Stimulated activated CD8-positive, alpha-beta memory T cell treated with anti-CD3 and anti-CD28 coated beads, Interleukin-7, amount 100 ng/mL, for 1 hour (primary cell): Measurements from ENCODE around the gene C1orf210.

Experiments used
- DNase-seq, 2 donors: peaks; one replicate each; pipeline ENCODE4 v3.0.0-alpha.2; 2020; ENCODE audit warnings: low read depth in 2 of 2

C1orf210 gene

DNA sequence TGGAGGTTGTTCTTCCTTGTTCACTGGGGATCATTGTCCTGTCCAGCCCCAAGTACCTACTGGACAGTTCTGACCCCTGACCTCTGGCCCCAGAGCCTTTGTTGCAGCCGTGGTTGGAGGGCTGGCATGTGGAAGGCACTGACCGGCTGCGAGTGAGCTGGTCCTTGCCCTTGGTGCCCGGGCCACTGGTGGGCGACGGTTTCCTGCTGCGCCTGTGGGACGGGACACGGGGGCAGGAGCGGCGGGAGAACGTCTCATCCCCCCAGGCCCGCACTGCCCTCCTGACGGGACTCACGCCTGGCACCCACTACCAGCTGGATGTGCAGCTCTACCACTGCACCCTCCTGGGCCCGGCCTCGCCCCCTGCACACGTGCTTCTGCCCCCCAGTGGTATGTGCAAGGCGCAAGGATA, 26.8 kb upstream of the C1orf210 start:
- no peak for DNase-seq

DNA sequence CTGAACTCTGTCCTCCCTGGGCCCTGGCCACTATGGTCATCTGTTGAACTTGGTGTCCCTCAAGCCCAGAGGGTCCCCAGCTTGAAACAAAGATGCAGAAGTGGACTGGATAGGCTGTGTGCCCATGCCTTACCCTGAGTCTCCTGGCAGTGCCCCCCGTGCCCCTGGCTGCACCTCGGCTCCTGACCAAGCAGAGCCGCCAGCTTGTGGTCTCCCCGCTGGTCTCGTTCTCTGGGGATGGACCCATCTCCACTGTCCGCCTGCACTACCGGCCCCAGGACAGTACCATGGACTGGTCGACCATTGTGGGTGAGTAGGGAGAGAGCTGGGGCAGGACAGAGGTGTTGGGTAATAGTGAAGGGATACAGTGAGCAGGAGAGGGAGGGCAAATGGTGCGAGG, 26.1 kb upstream of the C1orf210 start:
- no peak for DNase-seq

DNA sequence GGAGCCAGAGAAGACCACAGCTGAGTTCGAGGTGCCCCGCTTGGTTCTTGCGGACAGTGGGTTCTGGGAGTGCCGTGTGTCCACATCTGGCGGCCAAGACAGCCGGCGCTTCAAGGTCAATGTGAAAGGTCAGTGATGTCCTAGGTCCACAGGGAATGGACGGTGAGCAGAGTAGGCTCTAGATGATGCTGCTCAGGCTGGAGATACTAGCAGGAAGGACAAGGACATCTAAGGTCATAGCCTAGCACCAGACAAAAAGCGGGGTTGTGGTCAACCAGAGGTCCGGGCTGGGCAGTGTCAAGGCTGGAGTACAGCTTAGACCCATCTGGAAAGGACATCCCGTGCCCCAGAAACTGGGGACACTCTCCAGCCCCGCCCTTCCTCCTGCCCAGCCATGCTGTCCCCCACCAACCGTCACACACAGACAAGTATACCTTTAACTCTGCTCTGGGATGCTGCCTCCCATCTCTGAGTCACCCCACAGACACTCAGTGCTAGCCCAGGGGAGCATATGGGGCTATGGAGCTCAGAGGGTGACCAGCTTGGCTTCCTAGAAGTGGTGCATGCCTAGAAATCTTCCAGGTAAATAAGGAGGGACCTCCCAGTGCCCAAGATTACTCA, 24.1 kb upstream of the C1orf210 start:
- DNase-seq: no peak

DNA sequence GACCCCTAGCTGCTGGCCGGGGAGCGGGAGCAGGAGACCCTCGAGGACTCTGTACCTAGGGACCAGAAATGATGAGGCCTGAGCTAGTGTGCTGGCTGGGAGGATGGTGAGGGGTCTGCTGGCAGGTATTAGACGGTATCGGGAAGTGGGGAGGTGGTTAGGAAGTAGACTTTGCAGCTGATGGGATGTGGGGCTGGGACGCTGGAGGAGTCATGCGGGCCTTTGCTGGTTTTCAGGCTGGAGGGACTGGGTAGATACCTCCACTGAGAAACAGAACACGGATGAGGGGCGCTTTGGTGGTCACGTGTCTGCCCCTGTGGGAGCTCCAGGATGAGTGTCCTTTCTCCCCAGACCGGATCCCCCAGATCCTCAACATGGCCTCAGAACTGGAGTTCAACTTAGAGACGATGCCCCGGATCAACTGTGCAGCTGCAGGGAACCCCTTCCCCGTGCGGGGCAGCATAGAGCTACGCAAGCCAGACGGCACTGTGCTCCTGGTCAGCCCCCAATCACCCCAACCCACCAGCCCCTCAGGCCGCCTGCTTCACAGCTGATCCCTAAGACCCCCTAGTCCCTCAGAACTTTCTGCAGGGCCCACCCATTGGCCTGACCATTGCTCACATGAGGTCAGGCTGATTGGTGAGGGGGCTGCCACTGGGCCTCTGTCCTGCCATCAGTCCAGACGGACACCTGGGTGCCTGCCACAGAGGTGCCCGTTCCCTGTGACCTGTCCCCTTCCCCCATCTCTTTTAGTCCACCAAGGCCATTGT, 23.4 kb upstream of the C1orf210 start:
- no peak for DNase-seq

DNA sequence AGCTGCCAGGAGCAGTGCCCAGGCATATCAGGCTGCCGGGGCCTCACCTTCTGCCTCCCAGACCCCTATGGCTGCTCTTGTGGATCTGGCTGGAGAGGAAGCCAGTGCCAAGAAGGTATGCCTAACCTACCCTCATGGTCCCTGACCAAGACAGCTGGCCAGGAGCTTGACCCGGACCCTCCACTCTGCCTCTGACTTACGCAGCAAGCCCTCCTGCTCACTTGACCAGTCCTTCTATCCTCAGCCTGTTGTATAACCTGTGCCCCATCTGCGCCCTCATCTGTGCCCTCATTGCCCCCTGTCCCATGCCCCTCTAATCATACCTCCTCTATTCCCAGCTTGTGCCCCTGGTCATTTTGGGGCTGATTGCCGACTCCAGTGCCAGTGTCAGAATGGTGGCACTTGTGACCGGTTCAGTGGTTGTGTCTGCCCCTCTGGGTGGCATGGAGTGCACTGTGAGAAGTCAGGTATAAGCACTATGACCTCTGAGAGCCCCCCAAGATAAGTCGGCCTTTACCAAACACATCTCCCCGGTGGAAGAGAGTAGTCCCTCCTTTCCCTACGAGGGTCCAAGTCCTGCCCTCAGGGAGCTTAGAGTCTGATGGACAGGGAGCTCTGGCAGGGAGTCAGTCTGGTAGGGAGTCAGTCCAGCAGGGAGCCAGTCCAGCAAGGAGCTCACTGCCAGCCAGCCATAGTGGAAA, 22.2 kb upstream of the C1orf210 start:
- no peak for DNase-seq

DNA sequence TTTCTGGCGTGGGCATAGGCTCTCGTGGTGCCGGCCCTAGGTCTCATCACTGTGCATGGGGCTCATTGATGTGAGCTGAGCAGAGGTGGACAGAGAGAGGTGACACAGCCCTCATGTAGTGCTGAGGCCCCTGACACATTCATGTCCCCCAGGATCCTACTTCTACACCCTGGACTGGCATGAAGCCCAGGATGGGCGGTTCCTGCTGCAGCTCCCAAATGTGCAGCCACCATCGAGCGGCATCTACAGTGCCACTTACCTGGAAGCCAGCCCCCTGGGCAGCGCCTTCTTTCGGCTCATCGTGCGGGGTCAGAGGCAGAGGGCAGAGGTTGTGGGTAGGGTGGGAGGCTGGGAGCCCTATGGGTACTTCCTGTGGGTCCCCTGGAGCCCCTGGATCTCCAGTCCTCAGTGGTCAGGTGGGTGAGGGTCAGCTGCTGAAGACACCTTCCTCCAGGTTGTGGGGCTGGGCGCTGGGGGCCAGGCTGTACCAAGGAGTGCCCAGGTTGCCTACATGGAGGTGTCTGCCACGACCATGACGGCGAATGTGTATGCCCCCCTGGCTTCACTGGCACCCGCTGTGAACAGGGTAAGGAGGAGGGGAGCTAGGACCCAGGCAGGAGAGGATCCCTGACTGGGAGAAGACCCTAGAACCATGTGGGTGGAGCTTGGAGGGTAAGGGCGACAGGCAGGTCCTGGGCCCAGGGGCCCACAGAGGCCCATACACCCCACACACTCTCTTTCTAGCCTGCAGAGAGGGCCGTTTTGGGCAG, 21.5 kb upstream of the C1orf210 start:
- DNase-seq: no peak

DNA sequence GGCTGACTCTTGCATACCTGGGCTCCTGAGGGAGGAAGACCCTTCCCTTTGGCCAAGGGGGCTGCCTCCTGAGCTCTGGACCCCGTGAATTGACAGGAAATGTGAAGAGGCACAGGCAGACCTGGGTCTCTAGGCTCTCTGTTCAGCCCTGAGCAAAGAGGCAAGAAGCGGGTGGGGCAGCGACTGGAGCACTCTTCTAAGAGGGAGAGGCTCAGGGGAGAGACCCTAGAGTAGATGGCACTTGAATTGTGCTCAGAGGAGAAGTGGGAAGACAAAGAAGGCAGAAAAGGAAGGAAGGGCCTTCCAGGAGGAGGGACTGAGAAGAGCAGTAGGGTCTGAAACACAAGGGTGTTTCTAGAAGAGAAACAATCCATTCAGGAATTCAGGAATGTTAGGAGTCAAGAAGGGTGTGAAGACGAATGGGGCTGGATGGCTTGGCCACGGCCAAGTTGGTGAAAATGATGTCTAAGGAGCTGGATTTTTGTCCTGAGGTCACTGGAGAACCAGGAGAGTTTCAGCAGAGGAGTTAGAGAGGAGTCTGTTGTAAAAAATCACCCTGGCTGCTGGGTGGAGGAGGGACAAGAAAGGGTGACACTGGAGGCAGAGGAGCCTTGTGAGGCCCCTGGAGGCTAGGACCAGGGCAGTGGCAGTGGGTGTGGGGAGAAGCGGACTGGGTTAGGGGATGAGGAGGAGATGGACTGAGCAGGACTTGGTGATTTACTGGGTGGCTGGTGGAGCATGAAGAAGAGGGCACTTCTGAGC, 20.7 kb upstream of the C1orf210 start:
- DNase-seq: no peak

DNA sequence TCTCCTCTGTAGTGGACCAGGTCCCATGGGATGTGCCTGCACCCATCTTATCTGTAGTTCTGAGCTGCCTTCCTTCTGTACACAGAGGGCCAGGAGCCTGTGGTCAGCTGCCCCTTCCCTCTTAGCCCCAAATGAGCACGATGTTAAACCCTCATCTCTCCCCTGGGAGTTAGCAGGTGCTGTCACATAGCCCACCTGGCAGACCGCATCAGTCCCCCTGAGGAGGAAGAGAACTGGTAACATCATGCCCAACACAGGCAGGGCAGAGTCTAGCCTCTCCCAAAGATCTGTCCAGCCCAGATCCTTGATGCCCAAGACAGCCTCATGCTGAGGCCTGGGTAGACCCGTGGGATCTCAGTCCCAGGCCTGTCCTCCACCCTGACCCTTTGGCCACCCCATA, 20.1 kb upstream of the C1orf210 start:
- DNase-seq: no peak

DNA sequence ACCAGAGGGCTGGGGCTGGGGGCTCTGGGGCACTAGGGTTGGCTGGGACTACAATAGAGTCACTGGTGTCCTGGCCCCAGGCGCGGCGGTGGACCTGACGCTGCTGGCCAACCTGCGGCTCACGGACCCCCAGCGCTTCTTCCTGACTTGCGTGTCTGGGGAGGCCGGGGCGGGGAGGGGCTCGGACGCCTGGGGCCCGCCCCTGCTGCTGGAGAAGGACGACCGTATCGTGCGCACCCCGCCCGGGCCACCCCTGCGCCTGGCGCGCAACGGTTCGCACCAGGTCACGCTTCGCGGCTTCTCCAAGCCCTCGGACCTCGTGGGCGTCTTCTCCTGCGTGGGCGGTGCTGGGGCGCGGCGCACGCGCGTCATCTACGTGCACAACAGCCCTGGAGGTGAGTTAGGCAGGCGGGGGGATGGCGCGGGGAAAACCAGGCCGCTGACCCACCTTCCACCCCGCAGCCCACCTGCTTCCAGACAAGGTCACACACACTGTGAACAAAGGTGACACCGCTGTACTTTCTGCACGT, 19.5 kb upstream of the C1orf210 start:
- no peak for DNase-seq

DNA sequence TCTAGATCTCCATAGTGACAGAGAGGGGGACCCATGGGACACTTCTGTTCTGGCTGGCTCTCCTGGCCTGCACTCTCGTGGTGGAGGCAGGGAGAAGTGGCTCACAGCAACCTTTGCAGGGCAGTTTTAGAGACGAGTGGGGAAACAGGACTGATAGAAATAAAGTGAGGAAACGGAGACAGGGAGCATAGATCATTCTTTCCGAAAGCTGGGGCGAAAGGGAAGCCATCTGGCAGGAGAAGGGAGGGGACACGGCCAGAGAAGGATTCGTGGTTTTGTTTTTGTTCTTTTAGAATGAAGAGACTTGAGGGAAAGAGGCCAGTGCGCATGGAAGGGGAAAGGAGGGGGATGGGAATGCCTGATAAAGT, 18.9 kb upstream of the C1orf210 start:
- no peak for DNase-seq

DNA sequence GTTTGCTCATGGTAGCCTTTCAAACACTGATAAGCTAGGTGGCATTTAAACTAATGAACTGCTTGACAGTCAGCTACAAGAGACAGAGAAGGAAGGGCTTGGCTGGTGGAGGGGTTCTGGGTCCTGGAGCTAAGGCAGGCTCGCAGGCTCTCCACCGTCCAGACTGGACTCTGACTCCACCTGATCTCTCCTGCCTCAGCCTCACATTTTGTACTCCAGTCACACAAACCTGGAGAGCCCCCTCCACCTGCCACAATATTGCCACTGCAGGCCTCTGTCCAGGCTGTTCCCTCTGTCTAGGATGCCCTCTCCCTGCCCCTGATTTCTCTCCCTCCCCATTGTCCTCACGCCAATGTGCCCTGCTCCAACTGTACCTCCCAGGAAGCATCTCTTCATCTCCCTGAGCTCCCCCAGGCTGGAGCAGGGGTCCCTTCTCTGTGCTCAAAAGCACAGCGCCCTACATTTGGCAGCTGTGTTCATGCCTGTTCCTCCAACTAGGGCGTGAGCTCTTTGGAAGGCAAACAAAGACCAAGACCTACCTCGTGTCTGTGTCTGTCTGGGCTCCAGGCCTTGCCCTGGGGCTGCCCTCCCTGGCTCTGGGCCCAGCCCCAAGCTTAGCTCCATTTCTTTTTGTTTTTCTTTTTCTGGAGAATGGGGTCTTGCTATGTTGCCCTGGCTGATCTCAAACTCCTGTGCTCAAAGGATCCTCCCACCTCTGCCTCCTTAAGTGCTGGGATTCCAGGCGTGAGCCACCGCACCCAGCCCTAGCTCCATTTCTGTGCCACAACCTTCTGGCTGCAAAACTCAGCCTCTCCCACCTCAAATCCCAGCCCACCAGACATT, 18.3 kb upstream of the C1orf210 start:
- DNase-seq: no peak

DNA sequence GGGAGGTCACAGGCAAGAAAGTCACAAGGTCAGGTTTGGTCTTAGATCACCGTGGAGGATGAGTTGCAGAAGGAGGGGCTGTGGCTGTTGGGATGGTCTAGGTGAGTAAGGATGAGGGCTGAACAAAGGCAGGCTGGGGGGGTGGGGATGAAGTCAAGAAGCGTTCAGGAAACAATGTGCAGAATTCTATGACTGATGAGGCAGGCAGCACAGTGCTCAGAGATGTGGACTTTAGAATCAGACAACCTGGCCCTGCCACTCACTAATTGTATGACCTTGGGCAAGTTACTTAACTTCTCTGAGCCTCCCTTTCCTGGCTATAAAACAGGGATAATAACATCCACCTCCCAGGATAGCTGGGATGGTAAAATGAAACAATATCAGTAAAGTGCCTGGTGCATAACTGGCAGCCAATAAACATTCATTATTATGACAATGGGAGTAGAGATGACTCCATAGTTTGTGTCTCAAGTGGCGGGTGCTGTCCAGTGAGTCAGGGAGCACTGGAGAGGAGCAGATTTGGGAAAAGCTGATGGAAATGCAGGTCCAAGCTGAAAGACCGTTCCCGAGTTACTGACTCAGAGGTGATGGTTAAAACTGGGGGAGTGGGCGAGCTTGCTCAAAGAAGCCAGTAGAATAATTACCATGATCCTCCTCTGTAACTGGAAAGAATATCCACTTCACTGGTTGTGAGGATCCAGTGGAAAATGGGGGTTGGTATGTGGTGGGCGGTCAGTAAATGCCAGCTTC, 17.5 kb upstream of the C1orf210 start:
- DNase-seq: no peak

DNA sequence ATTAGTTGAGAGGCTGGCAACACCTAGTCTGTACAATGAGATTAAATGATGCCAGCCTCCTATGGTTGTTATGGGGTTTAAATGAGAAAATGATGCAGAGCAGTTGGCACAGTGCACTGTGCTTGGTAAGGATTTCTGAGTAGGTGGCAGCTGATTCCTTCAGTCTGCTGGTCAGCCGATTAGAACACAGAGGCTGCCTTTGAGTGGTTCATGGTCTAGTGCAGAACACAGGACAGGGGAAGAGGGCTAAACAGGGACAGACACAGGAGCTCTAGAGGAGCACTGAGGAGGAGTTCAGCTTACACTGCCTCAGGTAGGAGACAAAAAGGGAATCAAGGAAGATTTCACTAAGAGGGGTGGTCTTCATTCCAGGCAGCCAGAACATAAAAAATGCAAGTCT, 16.8 kb upstream of the C1orf210 start:
- no peak for DNase-seq

DNA sequence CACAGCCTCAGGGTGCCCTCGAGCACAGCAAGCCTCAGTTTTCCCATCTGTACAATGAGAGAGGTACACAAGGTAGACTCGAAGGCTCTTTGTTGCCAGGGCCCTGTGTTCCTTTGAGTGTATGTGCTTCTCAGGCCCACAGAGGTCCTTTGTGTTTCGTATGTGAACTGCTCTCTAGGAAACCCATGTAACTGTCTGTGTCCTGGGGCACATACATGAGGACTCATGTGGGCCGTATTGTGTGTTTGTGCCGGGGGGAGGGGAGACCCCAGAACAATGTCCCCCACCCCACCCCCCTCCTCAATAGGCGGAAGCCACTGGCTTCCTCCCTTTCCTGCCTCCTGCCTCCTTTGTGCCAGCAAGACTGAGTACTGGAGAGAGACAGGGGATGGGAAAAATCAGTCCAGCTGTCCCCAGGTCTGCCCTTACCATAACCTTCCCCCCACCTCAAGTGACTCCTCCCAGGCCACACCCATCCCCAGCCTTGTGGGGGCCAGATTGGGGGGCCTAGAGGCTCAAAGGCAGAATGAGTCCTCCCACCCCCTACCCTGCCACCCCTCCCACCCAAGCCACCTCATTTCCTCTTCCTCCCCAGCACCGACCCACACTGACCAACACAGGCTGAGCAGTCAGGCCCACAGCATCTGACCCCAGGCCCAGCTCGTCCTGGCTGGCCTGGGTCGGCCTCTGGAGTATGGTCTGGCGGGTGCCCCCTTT, 15.2 kb upstream of the C1orf210 start, which contains the start of gene TIE1:
TIE1 (plus strand) TSS at position 605 of the 717 bp plus-strand sequence; CDS start at position 695, 90 bp downstream.
- no peak for DNase-seq

DNA sequence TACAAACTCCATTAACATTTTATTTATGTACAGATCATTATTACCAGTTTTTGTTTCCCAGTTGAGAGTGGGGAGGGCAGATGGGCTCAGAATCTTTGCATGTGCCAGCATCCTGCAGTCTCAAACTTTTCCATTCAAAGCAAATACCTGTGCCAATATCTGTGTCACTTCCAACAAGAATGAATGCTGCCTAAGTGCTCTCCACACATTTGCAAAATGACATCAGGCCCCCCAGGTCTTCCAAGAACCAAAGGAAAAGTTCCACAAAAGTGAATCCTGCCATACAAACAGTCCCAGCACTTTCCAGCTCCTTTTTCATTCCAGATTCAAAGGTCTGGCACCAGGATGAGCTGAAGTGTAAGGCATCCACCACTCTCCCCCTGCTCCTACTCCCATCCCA, 13.7 kb upstream of the C1orf210 start:
- DNase-seq: no peak

DNA sequence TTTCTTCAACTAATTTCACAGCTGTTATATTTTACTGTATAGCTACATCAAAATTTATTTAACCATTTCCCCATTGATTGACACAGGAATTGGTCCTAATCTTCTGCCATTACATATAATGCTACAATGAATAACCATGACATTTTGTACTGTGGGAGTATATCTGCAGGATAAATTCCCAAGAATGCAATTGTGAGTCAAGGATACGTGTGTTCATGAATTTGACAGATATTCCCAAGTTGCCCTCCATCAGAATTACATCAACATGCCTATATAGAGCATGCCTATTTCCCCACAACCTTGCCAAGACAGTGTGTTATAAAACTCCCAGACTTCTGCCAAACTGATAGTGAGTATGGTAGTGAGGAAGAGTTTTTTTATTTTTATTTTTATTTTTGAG, 12.7 kb upstream of the C1orf210 start:
- DNase-seq: no peak

DNA sequence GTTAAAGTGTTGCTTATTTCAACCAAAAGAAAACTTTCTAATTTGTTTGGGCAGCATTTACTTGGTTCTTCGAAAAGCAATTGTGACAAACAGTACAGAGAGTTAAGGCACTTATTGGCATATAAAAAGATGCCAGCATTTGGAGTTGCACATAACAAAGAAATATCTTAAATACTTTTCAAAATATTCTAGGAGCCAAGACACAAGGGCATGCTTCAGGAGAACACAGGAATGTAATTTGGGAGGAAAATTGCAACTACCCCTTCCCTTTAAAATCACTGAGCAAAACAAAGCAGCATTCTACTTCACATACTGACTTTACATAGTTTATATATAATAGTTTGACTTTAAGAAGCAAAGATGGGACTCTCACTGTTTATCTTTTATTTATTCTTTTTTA, 10.8 kb upstream of the C1orf210 start:
- DNase-seq: no peak

DNA sequence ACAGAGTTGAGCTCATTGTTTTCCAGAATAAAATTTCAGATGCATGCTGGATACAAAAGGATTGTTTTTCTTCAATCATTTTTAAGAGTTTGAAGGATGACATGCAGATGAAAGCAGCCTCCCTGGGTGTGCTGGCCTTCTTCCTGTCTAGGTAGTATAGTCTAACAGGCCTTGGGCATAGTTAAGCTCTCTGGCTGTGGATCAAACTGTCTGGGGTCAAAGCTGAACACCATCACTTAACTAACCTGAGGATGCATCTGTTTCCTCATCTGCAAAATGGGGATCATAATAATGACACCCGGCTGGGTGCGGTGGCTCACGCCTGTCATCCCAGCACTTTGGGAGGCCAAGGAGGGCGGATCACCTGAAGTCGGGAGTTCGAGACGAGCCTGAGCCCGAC, 9.4 kb upstream of the C1orf210 start:
- no peak for DNase-seq
